CD14-positive monocyte (primary cell): ENCODE results near the gene UNC93A. TPM values are rescaled to one million over a fixed set of nuclear protein-coding genes. Genes with fewer than 3 reads are reported as not detected.

ENCODE experiments used
- DNase-seq, 3 donors: peaks; one replicate each; pipeline ENCODE4 v3.0.0-alpha.2; 2011 to 2022
- H2AFZ ChIP-seq: 2 replicates; pipeline ENCODE4 v1.6.0; 2012; ENCODE audit warnings: mild to moderate bottlenecking, low read depth, low read length, inconsistent platforms; ENCODE audit not compliant: insufficient read depth, poor library complexity, severe bottlenecking
- H3K27ac ChIP-seq, 2 donors: 1 replicate in 1 of 2; 2 replicates in 1 of 2; pipeline ENCODE4 v1.5.1; 2012 to 2013; ENCODE audit warnings: low read length in 2 of 2, control low read depth in 1 of 2, inconsistent platforms in 1 of 2, low read depth in 1 of 2, mild to moderate bottlenecking in 1 of 2
- H3K27me3 ChIP-seq, 2 donors: one replicate each; pipeline versions ENCODE4 v1.6.0 to v1.6.1; 2011 to 2013; ENCODE audit warnings: low read length in 2 of 2; ENCODE audit not compliant: control insufficient read depth in 2 of 2, insufficient read depth in 2 of 2
- H3K36me3 ChIP-seq, 2 donors: replicated peaks in 1 of 2; 1 replicate in 1 of 2; 2 replicates in 1 of 2; pipeline versions ENCODE4 v1.5.1 to v1.6.1; 2012 to 2013; ENCODE audit warnings: low read length in 2 of 2, control low read depth in 1 of 2, inconsistent platforms in 1 of 2, mild to moderate bottlenecking in 1 of 2; ENCODE audit not compliant: insufficient read depth in 2 of 2, control insufficient read depth in 1 of 2
- H3K4me1 ChIP-seq, 2 donors: 1 replicate in 1 of 2; 2 replicates in 1 of 2; pipeline versions ENCODE4 v1.5.1 to v1.6.1; 2012 to 2013; ENCODE audit warnings: low read length in 2 of 2, control low read depth in 1 of 2, inconsistent platforms in 1 of 2, mild to moderate bottlenecking in 1 of 2, moderate library complexity in 1 of 2; ENCODE audit not compliant: insufficient read depth in 2 of 2, control insufficient read depth in 1 of 2
- H3K4me2 ChIP-seq: replicated peaks from 2 replicates; pipeline ENCODE3; 2012; ENCODE audit warnings: low read length, moderate library complexity, mild to moderate bottlenecking; ENCODE audit not compliant: poor library complexity, severe bottlenecking; ENCODE audit errors: extremely low read depth
- H3K4me3 ChIP-seq, 3 experiments: fragments of 200-600 bp in 1 of 3; sonication (generic) in 1 of 3; replicated peaks in 1 of 3; 1 replicate in 2 of 3; 2 replicates in 1 of 3; pipeline ENCODE4 v1.5.1; 2011 to 2013; ENCODE audit warnings: low read length in 3 of 3, mild to moderate bottlenecking in 3 of 3, control low read depth in 2 of 3, low read depth in 2 of 3, inconsistent platforms in 1 of 3, moderate library complexity in 1 of 3
- H3K79me2 ChIP-seq: 2 replicates; pipeline ENCODE4 v1.6.0; 2012; ENCODE audit warnings: mild to moderate bottlenecking, control low read depth, inconsistent platforms, low read length, moderate library complexity; ENCODE audit not compliant: insufficient read depth
- H3K9ac ChIP-seq: 2 replicates; pipeline ENCODE4 v1.6.0; 2017; ENCODE audit warnings: low read length, mild to moderate bottlenecking; ENCODE audit not compliant: insufficient read depth, poor library complexity, severe bottlenecking
- H3K9me3 ChIP-seq, 2 donors: replicated peaks in 1 of 2; 1 replicate in 1 of 2; 2 replicates in 1 of 2; pipeline versions ENCODE4 v1.5.1 to v1.6.1; 2012 to 2013; ENCODE audit warnings: low read length in 2 of 2, control low read depth in 1 of 2; ENCODE audit not compliant: control insufficient read depth in 1 of 2, insufficient read depth in 1 of 2
- H4K20me1 ChIP-seq: 2 replicates; pipeline ENCODE4 v1.6.0; 2012; ENCODE audit warnings: mild to moderate bottlenecking, low read length, control low read depth, moderate library complexity; ENCODE audit not compliant: insufficient read depth
- H3K27ac Mint-ChIP-seq, 7 donors: one replicate each; pipeline ENCODE4 v1.8.0; 2020; ENCODE audit warnings: mild to moderate bottlenecking in 7 of 7, mixed read lengths in 7 of 7, moderate library complexity in 6 of 7, inconsistent platforms in 2 of 7
- H3K27me3 Mint-ChIP-seq, 3 donors: one replicate each; pipeline ENCODE4 v1.8.0; 2021 to 2022; ENCODE audit warnings: low read depth in 3 of 3, mild to moderate bottlenecking in 3 of 3, mixed read lengths in 3 of 3, moderate library complexity in 3 of 3, inconsistent platforms in 1 of 3
- H3K36me3 Mint-ChIP-seq, 2 donors: one replicate each; pipeline ENCODE4 v1.8.0; 2020; ENCODE audit warnings: mixed read lengths in 2 of 2, inconsistent platforms in 1 of 2, mild to moderate bottlenecking in 1 of 2
- H3K4me1 Mint-ChIP-seq: one replicate; pipeline ENCODE4 v1.8.0; 2020; ENCODE audit warnings: mild to moderate bottlenecking, mixed read lengths
- H3K4me3 Mint-ChIP-seq, 2 donors: one replicate each; pipeline ENCODE4 v1.8.0; 2020; ENCODE audit warnings: mild to moderate bottlenecking in 2 of 2, mixed read lengths in 2 of 2, moderate library complexity in 1 of 2
- H3K9me3 Mint-ChIP-seq, 7 donors: one replicate each; pipeline ENCODE4 v1.8.0; 2020 to 2022; ENCODE audit warnings: mixed read lengths in 7 of 7, mild to moderate bottlenecking in 6 of 7, moderate library complexity in 6 of 7, inconsistent platforms in 2 of 7
- WGBS: methylation state at CpG from one replicate; pipeline ENCODE4 v1.1.5; 2013; ENCODE audit warnings: missing lambda C conversion rate; ENCODE audit not compliant: insufficient coverage; 5-methylcytosine and 5-hydroxymethylcytosine counted together
- intact Hi-C, 2 donors: fragments of 100-400 bp; cut with micrococcal nuclease; formaldehyde crosslinking; loops; one replicate each; pipeline versions ENCODE4 v1.15.0 to v1.15.1; 2023
- polyA plus RNA-seq, 3 donors: library from polyadenylated mRNA; depleted of rRNA in 1 of 3; unstranded in 2 of 3; stranded (reverse) in 1 of 3; fragments of 300-500 nt in 2 of 3; fragments of >200 nt in 1 of 3; fragmentation: Illumina TruSeq in 2 of 3; gene quantifications; 1 replicate in 2 of 3; 2 replicates in 1 of 3; pipeline ENCODE4 v1.2.3, GENCODE V29; 2012 to 2021
- TF ChIP-seq, protein P1 (sequence below): fragments of 200-600 bp; IDR thresholded peaks from one replicate; pipeline ENCODE4 v1.8.0; 2022; ENCODE audit warnings: antibody characterized with exemption, mild to moderate bottlenecking

The UNC93A gene
- polyA plus RNA-seq, 3 donors: not detected

DNA sequence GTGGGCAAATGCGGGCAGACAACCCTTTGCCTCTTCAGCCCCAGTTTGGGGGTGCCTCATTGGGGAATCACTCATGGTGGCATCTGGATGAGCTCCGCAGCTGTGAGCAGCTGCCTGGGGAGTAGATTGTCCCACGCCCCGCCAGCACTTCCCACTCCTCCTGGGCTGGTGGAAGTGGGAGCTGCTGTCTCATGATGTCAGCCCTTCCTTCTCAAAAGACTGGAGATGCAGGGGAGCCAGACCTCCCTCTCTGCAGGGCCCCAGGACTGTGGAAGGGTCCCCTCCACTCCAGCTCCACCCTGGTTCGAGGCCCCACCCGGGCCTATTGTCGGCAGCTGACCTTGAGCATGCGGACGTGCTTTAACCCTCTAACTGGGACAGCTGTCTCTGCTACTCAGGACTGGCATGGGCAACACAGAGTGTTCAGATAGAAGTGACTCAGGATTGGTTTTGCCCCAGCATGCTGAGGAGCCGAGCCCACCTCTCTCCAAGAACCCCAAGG lies 2.0 kb downstream of the UNC93A start:
- H3K9ac ChIP-seq: no peak overlapping the region
- no peaks in the 10 kb centered on the region for H3K36me3 ChIP-seq
- Mint-ChIP-seq H3K9me3 (peaks cover 0 to 3% (median 0%) of the 10 kb centered on the region in 7 donors), H3K27me3 (peaks cover 2 to 9% (median 5%) of the 10 kb centered on the region in 3 donors), H3K27ac (no peak overlapping the region), H3K4me1 (no peaks in the 10 kb centered on the region), H3K36me3 (no peaks in the 10 kb centered on the region), H3K4me3 (no peak overlapping the region)
- H2AFZ ChIP-seq: no peak overlapping the region
- no peaks in the 10 kb centered on the region for H3K9me3 ChIP-seq
- intact Hi-C loops: loop anchor here in 1 of 2 donors (10.0 kb wide), 1 partner anchor 518 kb away; no protein-coding TSS in a partner anchor
- H3K4me1 ChIP-seq: peaks cover 0 to under 1% of the 10 kb centered on the region in 2 donors
- TF ChIP-seq, protein P1, sequence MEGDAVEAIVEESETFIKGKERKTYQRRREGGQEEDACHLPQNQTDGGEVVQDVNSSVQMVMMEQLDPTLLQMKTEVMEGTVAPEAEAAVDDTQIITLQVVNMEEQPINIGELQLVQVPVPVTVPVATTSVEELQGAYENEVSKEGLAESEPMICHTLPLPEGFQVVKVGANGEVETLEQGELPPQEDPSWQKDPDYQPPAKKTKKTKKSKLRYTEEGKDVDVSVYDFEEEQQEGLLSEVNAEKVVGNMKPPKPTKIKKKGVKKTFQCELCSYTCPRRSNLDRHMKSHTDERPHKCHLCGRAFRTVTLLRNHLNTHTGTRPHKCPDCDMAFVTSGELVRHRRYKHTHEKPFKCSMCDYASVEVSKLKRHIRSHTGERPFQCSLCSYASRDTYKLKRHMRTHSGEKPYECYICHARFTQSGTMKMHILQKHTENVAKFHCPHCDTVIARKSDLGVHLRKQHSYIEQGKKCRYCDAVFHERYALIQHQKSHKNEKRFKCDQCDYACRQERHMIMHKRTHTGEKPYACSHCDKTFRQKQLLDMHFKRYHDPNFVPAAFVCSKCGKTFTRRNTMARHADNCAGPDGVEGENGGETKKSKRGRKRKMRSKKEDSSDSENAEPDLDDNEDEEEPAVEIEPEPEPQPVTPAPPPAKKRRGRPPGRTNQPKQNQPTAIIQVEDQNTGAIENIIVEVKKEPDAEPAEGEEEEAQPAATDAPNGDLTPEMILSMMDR: no peak
- 81% methylated on average over 9 of the region's 10 CpGs for WGBS
- no peak overlapping the region for H3K4me3 ChIP-seq
- no peaks in the 10 kb centered on the region for H3K79me2 ChIP-seq
- peaks cover 0 to 4% of the 10 kb centered on the region in 2 donors for H3K27me3 ChIP-seq
- no peaks in the 10 kb centered on the region for H4K20me1 ChIP-seq
- no peak for DNase-seq
- H3K4me2 ChIP-seq: no peak overlapping the region
- H3K27ac ChIP-seq: no peak overlapping the region

DNA sequence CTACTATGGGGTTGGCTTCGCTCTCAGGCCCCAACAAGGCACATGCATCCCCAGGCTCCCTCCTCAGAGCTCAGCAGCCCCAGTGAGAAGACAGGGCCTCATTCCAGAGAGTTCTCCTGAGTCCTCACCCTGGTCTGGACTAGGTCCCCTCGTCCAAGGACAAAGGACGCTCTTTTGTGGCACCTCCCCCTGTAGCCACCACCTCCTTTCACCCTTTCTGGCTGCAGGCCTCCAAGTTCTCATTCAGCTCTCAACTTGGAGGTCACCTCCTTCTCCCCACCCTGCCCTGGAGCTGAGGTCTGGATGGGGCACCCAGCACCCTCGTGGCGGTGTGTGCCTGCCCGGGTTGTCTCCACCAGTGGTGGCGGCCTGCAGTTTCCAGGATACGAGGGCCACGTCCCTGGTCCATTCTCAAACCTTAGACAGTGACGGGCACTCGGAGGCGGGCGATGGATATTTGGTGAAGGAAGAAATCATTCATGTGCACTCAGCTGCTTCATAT lies 2.5 kb downstream of the UNC93A start:
- Mint-ChIP-seq H3K27me3 (peaks cover 2 to 9% (median 5%) of the 10 kb centered on the region in 3 donors), H3K36me3 (no peaks in the 10 kb centered on the region), H3K27ac (no peak overlapping the region), H3K4me3 (no peak overlapping the region), H3K9me3 (peaks cover 0 to 3% (median 0%) of the 10 kb centered on the region in 7 donors), H3K4me1 (peaks cover 4% of the 10 kb centered on the region)
- peaks cover 0 to 5% of the 10 kb centered on the region in 2 donors for H3K4me1 ChIP-seq
- no peaks in the 10 kb centered on the region for H3K9me3 ChIP-seq
- intact Hi-C loops: loop anchor here in 1 of 2 donors (10.0 kb wide), 1 partner anchor 519 kb away; no protein-coding TSS in a partner anchor
- WGBS: 89% methylated on average over 6 of the region's 13 CpGs
- H3K27me3 ChIP-seq: peaks cover 0 to 4% of the 10 kb centered on the region in 2 donors
- H2AFZ ChIP-seq: no peak overlapping the region
- no peak for DNase-seq
- H3K4me3 ChIP-seq: no peak overlapping the region
- H3K4me2 ChIP-seq: no peak overlapping the region
- H3K79me2 ChIP-seq: no peaks in the 10 kb centered on the region
- no peak overlapping the region for H3K9ac ChIP-seq
- TF ChIP-seq, protein P1: no peak
- no peaks in the 10 kb centered on the region for H3K36me3 ChIP-seq
- no peak overlapping the region for H3K27ac ChIP-seq
- H4K20me1 ChIP-seq: no peaks in the 10 kb centered on the region
